CD4-positive, CD25-positive, alpha-beta regulatory T cell (primary cell): ENCODE results near the gene GLP2R. TPM values are rescaled to one million over a fixed set of nuclear protein-coding genes. Genes with fewer than 3 reads are reported as not detected.

Experiments
- ATAC-seq, 2 donors: fragments of 150-1000 bp; cut with Tn5 transposase; one replicate each; pipeline ENCODE4 v1.10.0; 2021; ENCODE audit warnings: low read depth in 2 of 2, moderate number of reproducible peaks in 2 of 2, moderate library complexity in 1 of 2
- DNase-seq, 3 donors: peaks; one replicate each; pipeline versions ENCODE4 v3.0.0 to v3.0.0-alpha.2; 2012 to 2022; ENCODE audit warnings: mixed read lengths in 1 of 3
- H3K27ac ChIP-seq: one replicate; pipeline ENCODE4 v1.7.0; 2013; ENCODE audit warnings: mild to moderate bottlenecking, low read length; ENCODE audit not compliant: insufficient read depth, poor library complexity, severe bottlenecking
- H3K27me3 ChIP-seq: one replicate; pipeline ENCODE4 v1.7.0; 2013; ENCODE audit warnings: low read length; ENCODE audit not compliant: control insufficient read depth, insufficient read depth
- H3K36me3 ChIP-seq: one replicate; pipeline ENCODE4 v1.7.0; 2013; ENCODE audit warnings: mild to moderate bottlenecking, low read length, moderate library complexity; ENCODE audit not compliant: control insufficient read depth, insufficient read depth
- H3K4me1 ChIP-seq: 2 replicates; pipeline ENCODE4 v1.7.0; 2013; ENCODE audit warnings: mild to moderate bottlenecking, low read length; ENCODE audit not compliant: insufficient read depth, control insufficient read depth, poor library complexity, severe bottlenecking
- H3K4me3 ChIP-seq: one replicate; pipeline ENCODE4 v1.7.0; 2013; ENCODE audit warnings: low read depth, mild to moderate bottlenecking, low read length, moderate library complexity
- H3K9me3 ChIP-seq, 2 experiments: 1 replicate in 1 of 2; 2 replicates in 1 of 2; pipeline ENCODE4 v1.7.0; 2013; ENCODE audit warnings: low read length in 2 of 2, mild to moderate bottlenecking in 1 of 2, moderate library complexity in 1 of 2; ENCODE audit not compliant: control insufficient read depth in 2 of 2
- H3K27ac Mint-ChIP-seq, 3 donors: one replicate each; pipeline ENCODE4 v1.8.0; 2020 to 2022; ENCODE audit warnings: mild to moderate bottlenecking in 3 of 3, mixed read lengths in 3 of 3, moderate library complexity in 2 of 3
- H3K27me3 Mint-ChIP-seq: one replicate; pipeline ENCODE4 v1.8.0; 2022; ENCODE audit warnings: mild to moderate bottlenecking, mixed read lengths
- H3K36me3 Mint-ChIP-seq: one replicate; pipeline ENCODE4 v1.8.0; 2020; ENCODE audit warnings: mixed read lengths
- H3K4me1 Mint-ChIP-seq, 4 donors: one replicate each; pipeline ENCODE4 v1.8.0; 2020 to 2022; ENCODE audit warnings: mixed read lengths in 4 of 4, mild to moderate bottlenecking in 1 of 4
- H3K4me3 Mint-ChIP-seq, 4 donors: one replicate each; pipeline ENCODE4 v1.8.0; 2020 to 2022; ENCODE audit warnings: mild to moderate bottlenecking in 4 of 4, mixed read lengths in 4 of 4, moderate library complexity in 3 of 4
- H3K9me3 Mint-ChIP-seq, 7 donors: one replicate each; pipeline ENCODE4 v1.8.0; 2020 to 2022; ENCODE audit warnings: mixed read lengths in 7 of 7, mild to moderate bottlenecking in 3 of 7, moderate library complexity in 2 of 7
- polyA plus RNA-seq, 4 donors: library from polyadenylated mRNA; unstranded; fragments of 300-500 nt; fragmentation: Illumina TruSeq; gene quantifications; one replicate each; pipeline ENCODE4 v1.2.3, GENCODE V29; 2021
- total RNA-seq: library from RNA; stranded (reverse); gene quantifications from one replicate; pipeline ENCODE4 v1.2.3, GENCODE V29; 2022

GLP2R gene
- total and polyA plus RNA-seq, 5 donors from 2014 or later = not detected

GRCh38 chr17:9790889-9791876 is 34.5 kb upstream of the GLP2R start, which contains the start of gene DHRS7C:
DHRS7C (minus strand) TSS chr17:9791592; CDS start chr17:9791284, 308 bp downstream.
- no peak within 1 kb of the TSS for H3K27ac Mint-ChIP-seq
- no peak within 1 kb of the TSS for H3K4me3 Mint-ChIP-seq
- Histone ChIP-seq H3K4me1 (no peaks in the 10 kb centered on the region), H3K4me3 (no peak within 1 kb of the TSS), H3K27ac (no peak within 1 kb of the TSS), H3K27me3 (no peaks in the 10 kb centered on the region), H3K36me3 (no peaks in the 10 kb centered on the region), H3K9me3 (no peaks in the 10 kb centered on the region)
- H3K36me3 Mint-ChIP-seq = no peaks in the 10 kb centered on the region
- no peaks in the 10 kb centered on the region for H3K4me1 Mint-ChIP-seq
- ATAC-seq = no peak
- peaks cover 5% of the 10 kb centered on the region for H3K27me3 Mint-ChIP-seq
- H3K9me3 Mint-ChIP-seq = no peaks in the 10 kb centered on the region
- DNase-seq = no peak

DNA sequence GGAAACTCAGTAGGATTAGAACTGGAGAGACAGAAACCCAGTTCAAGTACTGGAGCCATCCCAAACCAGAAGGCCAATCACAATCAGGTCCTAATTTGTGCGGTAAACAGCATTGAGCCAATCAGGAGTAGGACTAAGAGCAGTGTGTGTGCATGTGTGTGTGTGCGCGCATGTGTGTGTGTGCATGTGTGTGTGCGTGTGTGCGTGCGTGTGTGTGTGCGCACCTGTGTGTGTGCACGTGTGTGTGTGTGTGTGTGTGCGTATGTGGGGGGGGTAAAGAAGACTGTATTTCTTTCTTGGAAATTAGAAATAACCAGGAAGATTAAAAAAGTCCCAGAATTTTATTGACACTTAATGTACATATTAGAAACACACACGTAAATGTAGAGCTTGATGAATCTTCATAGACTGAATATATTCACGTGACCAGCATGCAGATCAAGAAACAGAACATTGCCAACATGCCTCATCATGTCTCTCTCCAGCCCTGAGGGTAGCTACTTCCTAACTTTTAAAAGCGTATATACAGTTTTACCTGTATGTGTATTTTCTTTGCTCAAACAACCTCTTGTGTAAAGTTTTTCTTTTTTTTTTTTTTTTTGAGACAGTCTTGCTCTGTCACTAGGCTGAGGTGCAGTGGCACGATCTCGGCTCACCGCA is 33.4 kb upstream of the GLP2R start:
- Mint-ChIP-seq H3K9me3 (no peaks in the 10 kb centered on the region), H3K4me3 (no peak overlapping the region), H3K27me3 (peaks cover 5% of the 10 kb centered on the region), H3K36me3 (no peaks in the 10 kb centered on the region), H3K4me1 (no peaks in the 10 kb centered on the region), H3K27ac (no peak overlapping the region)
- no peaks in the 10 kb centered on the region for H3K36me3 ChIP-seq
- H3K27ac ChIP-seq = no peak overlapping the region
- H3K4me1 ChIP-seq = no peaks in the 10 kb centered on the region
- DNase-seq (no peak), ATAC-seq (no peak)
- H3K9me3 ChIP-seq = no peaks in the 10 kb centered on the region
- H3K27me3 ChIP-seq = no peaks in the 10 kb centered on the region
- H3K4me3 ChIP-seq = no peak overlapping the region

DNA sequence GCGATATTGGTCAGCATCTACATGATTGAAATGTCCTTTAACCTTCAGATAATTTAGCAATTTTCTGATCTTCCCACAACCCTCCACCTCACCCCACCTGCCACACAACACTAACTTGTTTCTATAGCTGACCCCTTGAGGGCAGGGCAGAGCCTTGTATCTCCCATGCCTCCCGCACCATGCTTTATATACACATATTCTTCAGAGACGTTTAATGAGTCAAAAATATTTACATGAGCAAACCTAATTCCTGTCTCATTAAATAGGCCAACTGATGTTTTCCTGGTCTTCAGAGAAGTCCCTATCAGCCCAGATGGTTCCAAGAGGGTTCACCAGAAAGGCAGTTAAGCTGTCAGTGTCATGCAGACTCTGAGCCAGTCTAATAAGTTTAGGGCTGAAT is 27.7 kb upstream of the GLP2R start:
- DNase-seq (no peak), ATAC-seq (no peak)
- H3K9me3 Mint-ChIP-seq = no peaks in the 10 kb centered on the region
- H3K27me3 Mint-ChIP-seq = no peaks in the 10 kb centered on the region
- no peaks in the 10 kb centered on the region for H3K36me3 ChIP-seq
- no peak overlapping the region for H3K4me3 ChIP-seq
- no peak overlapping the region for H3K4me3 Mint-ChIP-seq
- no peak overlapping the region for H3K27ac Mint-ChIP-seq
- H3K27ac ChIP-seq = no peak overlapping the region
- no peaks in the 10 kb centered on the region for H3K4me1 Mint-ChIP-seq
- no peaks in the 10 kb centered on the region for H3K36me3 Mint-ChIP-seq
- no peaks in the 10 kb centered on the region for H3K27me3 ChIP-seq
- H3K9me3 ChIP-seq = no peaks in the 10 kb centered on the region
- H3K4me1 ChIP-seq = no peaks in the 10 kb centered on the region

- Mint-ChIP-seq H3K4me1 (no peaks in the 10 kb centered on the region), H3K4me3 (no peak overlapping the region), H3K27ac (no peak overlapping the region), H3K27me3 (no peaks in the 10 kb centered on the region), H3K36me3 (no peaks in the 10 kb centered on the region), H3K9me3 (no peaks in the 10 kb centered on the region)
- Histone ChIP-seq H3K4me3 (no peak overlapping the region), H3K4me1 (no peaks in the 10 kb centered on the region), H3K27me3 (no peaks in the 10 kb centered on the region), H3K27ac (no peak overlapping the region), H3K9me3 (no peaks in the 10 kb centered on the region), H3K36me3 (no peaks in the 10 kb centered on the region)
- no peak for ATAC-seq
- DNase-seq = no peak
These were observed 27.0 kb upstream of the GLP2R start for GRCh38 chr17:9798724-9799123.

DNA sequence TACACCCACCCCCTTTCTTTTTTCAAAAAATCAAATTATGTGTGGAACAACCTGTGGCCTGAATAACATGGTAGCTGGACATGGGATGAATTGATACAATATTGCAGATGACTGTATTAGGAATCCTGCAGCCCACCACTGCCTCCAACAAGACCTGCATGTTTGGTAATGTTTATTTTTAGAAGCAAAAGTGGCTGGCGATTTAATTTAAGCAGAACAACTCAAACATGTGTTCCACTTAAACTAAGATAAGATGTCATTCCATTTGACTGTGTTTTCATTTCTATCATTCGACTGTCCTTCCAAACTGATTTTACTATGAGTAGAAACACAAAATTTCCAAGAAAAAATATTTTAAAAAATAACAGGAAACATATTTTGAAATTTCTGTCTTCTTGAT is 24.2 kb upstream of the GLP2R start:
- H3K4me1 ChIP-seq = no peaks in the 10 kb centered on the region
- Mint-ChIP-seq H3K36me3 (no peaks in the 10 kb centered on the region), H3K4me1 (no peaks in the 10 kb centered on the region), H3K27ac (no peak overlapping the region), H3K9me3 (no peaks in the 10 kb centered on the region), H3K27me3 (no peaks in the 10 kb centered on the region), H3K4me3 (no peak overlapping the region)
- H3K9me3 ChIP-seq = no peaks in the 10 kb centered on the region
- no peak for ATAC-seq
- no peak overlapping the region for H3K4me3 ChIP-seq
- H3K27me3 ChIP-seq = no peaks in the 10 kb centered on the region
- no peak for DNase-seq
- no peak overlapping the region for H3K27ac ChIP-seq
- no peaks in the 10 kb centered on the region for H3K36me3 ChIP-seq

DNA sequence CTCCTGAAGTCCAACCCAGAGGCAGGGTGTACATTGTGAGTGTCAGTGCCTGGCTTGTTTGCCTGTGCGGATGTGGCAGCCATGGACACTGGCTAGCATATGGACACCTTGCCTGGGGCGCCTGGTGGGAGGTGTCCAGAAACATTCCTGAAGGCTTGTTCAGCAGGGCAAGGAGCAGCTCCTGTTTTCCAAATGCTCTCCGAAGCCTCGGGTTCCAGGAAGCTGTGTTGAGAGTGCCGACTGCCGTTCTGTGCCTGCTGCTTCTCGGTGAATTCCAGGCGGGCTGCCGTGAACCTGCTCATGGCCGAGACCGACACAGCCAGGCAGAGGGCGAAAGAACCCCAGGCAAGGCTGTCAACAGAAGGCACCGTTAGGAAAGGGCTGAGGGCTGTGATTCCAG is 23.4 kb upstream of the GLP2R start:
- no peaks in the 10 kb centered on the region for H3K4me1 Mint-ChIP-seq
- no peak for DNase-seq
- no peak overlapping the region for H3K27ac Mint-ChIP-seq
- no peaks in the 10 kb centered on the region for H3K9me3 ChIP-seq
- H3K9me3 Mint-ChIP-seq = no peaks in the 10 kb centered on the region
- H3K27ac ChIP-seq = no peak overlapping the region
- ATAC-seq = no peak
- H3K27me3 Mint-ChIP-seq = peaks cover 1% of the 10 kb centered on the region
- H3K4me1 ChIP-seq = no peaks in the 10 kb centered on the region
- no peaks in the 10 kb centered on the region for H3K36me3 Mint-ChIP-seq
- H3K36me3 ChIP-seq = no peaks in the 10 kb centered on the region
- H3K4me3 Mint-ChIP-seq = no peak overlapping the region
- H3K27me3 ChIP-seq = no peaks in the 10 kb centered on the region
- H3K4me3 ChIP-seq = no peak overlapping the region

DNA sequence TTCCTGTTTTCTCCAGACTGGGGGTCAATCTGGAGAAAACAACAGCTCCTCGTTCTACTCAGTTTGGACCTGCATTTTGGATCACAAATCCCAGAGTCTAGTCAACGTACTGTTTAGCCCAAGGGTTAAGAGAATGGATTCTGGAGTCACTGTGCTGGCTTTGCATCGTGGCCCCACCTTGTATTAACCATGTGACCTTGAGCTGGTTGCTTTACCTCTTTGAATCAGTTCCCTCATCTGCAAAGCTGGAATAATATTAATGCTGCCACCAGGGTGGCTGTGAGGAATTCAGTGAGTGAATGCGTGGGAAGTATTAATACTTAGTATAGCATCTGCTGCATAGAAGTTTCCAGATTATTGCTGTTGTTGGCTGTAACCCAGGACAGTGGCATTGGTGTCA is 23.0 kb upstream of the GLP2R start:
- Mint-ChIP-seq H3K27me3 (peaks cover 5% of the 10 kb centered on the region), H3K36me3 (no peaks in the 10 kb centered on the region), H3K4me3 (no peak overlapping the region), H3K27ac (no peak overlapping the region), H3K4me1 (no peaks in the 10 kb centered on the region), H3K9me3 (no peaks in the 10 kb centered on the region)
- Histone ChIP-seq H3K4me1 (no peaks in the 10 kb centered on the region), H3K27ac (no peak overlapping the region), H3K27me3 (no peaks in the 10 kb centered on the region), H3K9me3 (no peaks in the 10 kb centered on the region), H3K4me3 (no peak overlapping the region), H3K36me3 (no peaks in the 10 kb centered on the region)
- ATAC-seq = no peak
- DNase-seq = no peak
